K562 (cell line): ENCODE results near the gene MOB1B. TPM values are rescaled to one million over a fixed set of nuclear protein-coding genes. Genes with fewer than 3 reads are reported as not detected.
A peak's percentile ranks its signal among the peaks of the same experiment; 100 is the strongest.

Experiments used
- BRD9 ChIP-seq: fragments of 450-650 bp; IDR thresholded peaks from 2 replicates; pipeline ENCODE4 v1.6.1; 2018; ENCODE audit warnings: low read depth; ENCODE audit not compliant: partially characterized antibody
- HDAC3 ChIP-seq: fragments of 450-650 bp; IDR thresholded peaks from 2 replicates; pipeline ENCODE4 v1.6.1; 2018; ENCODE audit warnings: borderline replicate concordance, mild to moderate bottlenecking, moderate library complexity; ENCODE audit not compliant: partially characterized antibody
- HMGN3 ChIP-seq: IDR thresholded peaks from 2 replicates; pipeline ENCODE4 v1.6.1; 2011; ENCODE audit warnings: borderline replicate concordance, low read depth, mild to moderate bottlenecking, mixed read lengths, low read length; ENCODE audit not compliant: insufficient read length; ENCODE audit errors: extremely low read depth
- NBN ChIP-seq: fragments of 450-650 bp; IDR thresholded peaks from 2 replicates; pipeline ENCODE4 v1.6.1; 2016; ENCODE audit warnings: low read depth, mild to moderate bottlenecking
- NCOA6 ChIP-seq: fragments of 450-650 bp; IDR thresholded peaks from 2 replicates; pipeline ENCODE4 v1.6.1; 2017; ENCODE audit warnings: mild to moderate bottlenecking
- PTTG1 ChIP-seq: fragments of 450-650 bp; IDR thresholded peaks from 2 replicates; pipeline ENCODE4 v1.6.1; 2016; ENCODE audit warnings: low read depth, mild to moderate bottlenecking, missing genetic modification characterization, missing compliant biosample characterization
- RBM39 ChIP-seq: fragments of 200-400 bp; formaldehyde crosslinking; optimal IDR thresholded peaks from 2 replicates; pipeline ENCODE3; 2018; ENCODE audit warnings: low read depth, low read length
- RNF2 ChIP-seq: sonication (generic); IDR thresholded peaks from 2 replicates; pipeline ENCODE4 v1.6.1; 2016
- SRSF9 ChIP-seq: fragments of 200-400 bp; formaldehyde crosslinking; IDR thresholded peaks from 2 replicates; pipeline ENCODE4 v1.6.1; 2017; ENCODE audit warnings: low read depth, low read length, borderline replicate concordance
- ZNF431 ChIP-seq: sonication (generic); formaldehyde crosslinking; IDR thresholded peaks from 2 replicates; pipeline ENCODE4 v1.8.0; 2022; ENCODE audit warnings: mild to moderate bottlenecking, missing genetic modification reagents
- polyA plus RNA-seq, 8 experiments: library from polyadenylated mRNA; depleted of rRNA in 4 of 8; stranded (reverse) in 5 of 8; unstranded in 3 of 8; fragments of >200 nt; fragmentation: Nextera tagmentation in 2 of 8; fragmentation: Illumina TruSeq in 1 of 8; extraction: Ambion mirVana in 2 of 8; extraction: Trizol in 1 of 8; gene quantifications; 2 replicates each; pipeline versions ENCODE4 v1.2.1 to v1.2.3, GENCODE V29; 2011 to 2014; ENCODE audit warnings: inconsistent platforms in 1 of 8, missing spikeins in 1 of 8
- total RNA-seq, 7 experiments: library from RNA; depleted of rRNA in 6 of 7; stranded (reverse); fragments of >200 nt in 6 of 7; fragmentation: Illumina TruSeq in 2 of 7; extraction: Trizol in 2 of 7; gene quantifications; 2 replicates each; pipeline versions ENCODE4 v1.2.1 to v1.2.3, GENCODE V29; 2011 to 2021; ENCODE audit warnings: low replicate concordance in 1 of 7
- TF ChIP-seq, protein P1 (sequence below): fragments of 450-650 bp; IDR thresholded peaks from 2 replicates; pipeline ENCODE4 v1.7.1; 2018; ENCODE audit warnings: mild to moderate bottlenecking, low read depth; ENCODE audit not compliant: partially characterized antibody
- TF ChIP-seq, protein P2 (sequence below): sonication (generic); formaldehyde crosslinking; IDR thresholded peaks from 2 replicates; pipeline ENCODE4 v1.8.0; 2022; ENCODE audit warnings: mild to moderate bottlenecking, missing genetic modification reagents
- TF ChIP-seq, protein P3 (sequence below): sonication (generic); formaldehyde crosslinking; IDR thresholded peaks from 2 replicates; pipeline ENCODE4 v1.8.1; 2022; ENCODE audit warnings: missing genetic modification reagents
- TF ChIP-seq, protein P4 (sequence below): fragments of 450-650 bp; formaldehyde crosslinking; IDR thresholded peaks from 2 replicates; pipeline ENCODE4 v1.4.0; 2022; ENCODE audit warnings: missing genetic modification characterization
- TF ChIP-seq, protein P5 (sequence below): fragments of 250-450 bp; sonication (Bioruptor Pico); IDR thresholded peaks from 2 replicates; pipeline ENCODE4 v1.5.0; 2020; ENCODE audit warnings: mild to moderate bottlenecking
- TF ChIP-seq, protein P6 (sequence below): fragments of 250-450 bp; sonication (Bioruptor Pico); IDR thresholded peaks from 2 replicates; pipeline ENCODE4 v1.9.0; 2021; ENCODE audit warnings: mild to moderate bottlenecking

The MOB1B gene
- total and polyA plus RNA-seq, 9 of the 15 experiments (the other 6 are each of a cell fraction or from before 2014, with no cell fraction given), result 8.4 to 37.8 (median 19.0) TPM

DNA sequence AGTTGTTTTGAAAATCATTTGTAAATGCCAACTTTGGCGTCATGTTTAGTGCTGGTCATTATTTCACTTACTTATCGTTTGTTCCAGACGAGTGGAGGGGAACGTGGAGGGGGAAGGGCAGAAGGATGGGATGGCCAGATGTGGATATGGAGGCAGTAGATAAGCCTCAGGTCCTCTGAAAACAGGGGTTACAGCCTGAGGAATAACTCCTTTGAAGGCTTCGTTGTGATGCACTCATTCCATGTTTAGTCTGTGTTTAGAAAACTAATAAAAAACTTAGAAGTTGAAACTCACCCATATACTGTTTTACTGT, 1.1 kb downstream of the MOB1B start (continued):
- TF ChIP-seq RBM39 (peak; percentile 76), PTTG1 (tag) (peak; percentile 49; the same call in 1 of the 2 replicates), NBN (peak; percentile 98), HDAC3 (peak; percentile 99), BRD9 (peak; percentile 95), NCOA6 (peak; percentile 67; the same call in 1 of the 2 replicates), HMGN3 (peak; percentile 85), SRSF9 (no peak), ZNF431 (peak; percentile 47; the same call in 1 of the 2 replicates), RNF2 (peak; percentile 99)
- TF ChIP-seq, protein P1, sequence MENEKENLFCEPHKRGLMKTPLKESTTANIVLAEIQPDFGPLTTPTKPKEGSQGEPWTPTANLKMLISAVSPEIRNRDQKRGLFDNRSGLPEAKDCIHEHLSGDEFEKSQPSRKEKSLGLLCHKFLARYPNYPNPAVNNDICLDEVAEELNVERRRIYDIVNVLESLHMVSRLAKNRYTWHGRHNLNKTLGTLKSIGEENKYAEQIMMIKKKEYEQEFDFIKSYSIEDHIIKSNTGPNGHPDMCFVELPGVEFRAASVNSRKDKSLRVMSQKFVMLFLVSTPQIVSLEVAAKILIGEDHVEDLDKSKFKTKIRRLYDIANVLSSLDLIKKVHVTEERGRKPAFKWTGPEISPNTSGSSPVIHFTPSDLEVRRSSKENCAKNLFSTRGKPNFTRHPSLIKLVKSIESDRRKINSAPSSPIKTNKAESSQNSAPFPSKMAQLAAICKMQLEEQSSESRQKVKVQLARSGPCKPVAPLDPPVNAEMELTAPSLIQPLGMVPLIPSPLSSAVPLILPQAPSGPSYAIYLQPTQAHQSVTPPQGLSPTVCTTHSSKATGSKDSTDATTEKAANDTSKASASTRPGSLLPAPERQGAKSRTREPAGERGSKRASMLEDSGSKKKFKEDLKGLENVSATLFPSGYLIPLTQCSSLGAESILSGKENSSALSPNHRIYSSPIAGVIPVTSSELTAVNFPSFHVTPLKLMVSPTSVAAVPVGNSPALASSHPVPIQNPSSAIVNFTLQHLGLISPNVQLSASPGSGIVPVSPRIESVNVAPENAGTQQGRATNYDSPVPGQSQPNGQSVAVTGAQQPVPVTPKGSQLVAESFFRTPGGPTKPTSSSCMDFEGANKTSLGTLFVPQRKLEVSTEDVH, result peak; percentile 51
- TF ChIP-seq, protein P2, sequence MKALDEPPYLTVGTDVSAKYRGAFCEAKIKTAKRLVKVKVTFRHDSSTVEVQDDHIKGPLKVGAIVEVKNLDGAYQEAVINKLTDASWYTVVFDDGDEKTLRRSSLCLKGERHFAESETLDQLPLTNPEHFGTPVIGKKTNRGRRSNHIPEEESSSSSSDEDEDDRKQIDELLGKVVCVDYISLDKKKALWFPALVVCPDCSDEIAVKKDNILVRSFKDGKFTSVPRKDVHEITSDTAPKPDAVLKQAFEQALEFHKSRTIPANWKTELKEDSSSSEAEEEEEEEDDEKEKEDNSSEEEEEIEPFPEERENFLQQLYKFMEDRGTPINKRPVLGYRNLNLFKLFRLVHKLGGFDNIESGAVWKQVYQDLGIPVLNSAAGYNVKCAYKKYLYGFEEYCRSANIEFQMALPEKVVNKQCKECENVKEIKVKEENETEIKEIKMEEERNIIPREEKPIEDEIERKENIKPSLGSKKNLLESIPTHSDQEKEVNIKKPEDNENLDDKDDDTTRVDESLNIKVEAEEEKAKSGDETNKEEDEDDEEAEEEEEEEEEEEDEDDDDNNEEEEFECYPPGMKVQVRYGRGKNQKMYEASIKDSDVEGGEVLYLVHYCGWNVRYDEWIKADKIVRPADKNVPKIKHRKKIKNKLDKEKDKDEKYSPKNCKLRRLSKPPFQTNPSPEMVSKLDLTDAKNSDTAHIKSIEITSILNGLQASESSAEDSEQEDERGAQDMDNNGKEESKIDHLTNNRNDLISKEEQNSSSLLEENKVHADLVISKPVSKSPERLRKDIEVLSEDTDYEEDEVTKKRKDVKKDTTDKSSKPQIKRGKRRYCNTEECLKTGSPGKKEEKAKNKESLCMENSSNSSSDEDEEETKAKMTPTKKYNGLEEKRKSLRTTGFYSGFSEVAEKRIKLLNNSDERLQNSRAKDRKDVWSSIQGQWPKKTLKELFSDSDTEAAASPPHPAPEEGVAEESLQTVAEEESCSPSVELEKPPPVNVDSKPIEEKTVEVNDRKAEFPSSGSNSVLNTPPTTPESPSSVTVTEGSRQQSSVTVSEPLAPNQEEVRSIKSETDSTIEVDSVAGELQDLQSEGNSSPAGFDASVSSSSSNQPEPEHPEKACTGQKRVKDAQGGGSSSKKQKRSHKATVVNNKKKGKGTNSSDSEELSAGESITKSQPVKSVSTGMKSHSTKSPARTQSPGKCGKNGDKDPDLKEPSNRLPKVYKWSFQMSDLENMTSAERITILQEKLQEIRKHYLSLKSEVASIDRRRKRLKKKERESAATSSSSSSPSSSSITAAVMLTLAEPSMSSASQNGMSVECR (CRISPR knock-in tag), result no peak
- TF ChIP-seq, protein P3, sequence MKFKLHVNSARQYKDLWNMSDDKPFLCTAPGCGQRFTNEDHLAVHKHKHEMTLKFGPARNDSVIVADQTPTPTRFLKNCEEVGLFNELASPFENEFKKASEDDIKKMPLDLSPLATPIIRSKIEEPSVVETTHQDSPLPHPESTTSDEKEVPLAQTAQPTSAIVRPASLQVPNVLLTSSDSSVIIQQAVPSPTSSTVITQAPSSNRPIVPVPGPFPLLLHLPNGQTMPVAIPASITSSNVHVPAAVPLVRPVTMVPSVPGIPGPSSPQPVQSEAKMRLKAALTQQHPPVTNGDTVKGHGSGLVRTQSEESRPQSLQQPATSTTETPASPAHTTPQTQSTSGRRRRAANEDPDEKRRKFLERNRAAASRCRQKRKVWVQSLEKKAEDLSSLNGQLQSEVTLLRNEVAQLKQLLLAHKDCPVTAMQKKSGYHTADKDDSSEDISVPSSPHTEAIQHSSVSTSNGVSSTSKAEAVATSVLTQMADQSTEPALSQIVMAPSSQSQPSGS (CRISPR knock-in tag), result no peak
- TF ChIP-seq, protein P4, sequence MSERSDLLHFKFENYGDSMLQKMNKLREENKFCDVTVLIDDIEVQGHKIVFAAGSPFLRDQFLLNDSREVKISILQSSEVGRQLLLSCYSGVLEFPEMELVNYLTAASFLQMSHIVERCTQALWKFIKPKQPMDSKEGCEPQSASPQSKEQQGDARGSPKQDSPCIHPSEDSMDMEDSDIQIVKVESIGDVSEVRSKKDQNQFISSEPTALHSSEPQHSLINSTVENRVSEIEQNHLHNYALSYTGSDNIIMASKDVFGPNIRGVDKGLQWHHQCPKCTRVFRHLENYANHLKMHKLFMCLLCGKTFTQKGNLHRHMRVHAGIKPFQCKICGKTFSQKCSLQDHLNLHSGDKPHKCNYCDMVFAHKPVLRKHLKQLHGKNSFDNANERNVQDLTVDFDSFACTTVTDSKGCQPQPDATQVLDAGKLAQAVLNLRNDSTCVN (CRISPR knock-in tag), result peak; percentile 72; the same call in 1 of the 2 replicates
- TF ChIP-seq, protein P5, sequence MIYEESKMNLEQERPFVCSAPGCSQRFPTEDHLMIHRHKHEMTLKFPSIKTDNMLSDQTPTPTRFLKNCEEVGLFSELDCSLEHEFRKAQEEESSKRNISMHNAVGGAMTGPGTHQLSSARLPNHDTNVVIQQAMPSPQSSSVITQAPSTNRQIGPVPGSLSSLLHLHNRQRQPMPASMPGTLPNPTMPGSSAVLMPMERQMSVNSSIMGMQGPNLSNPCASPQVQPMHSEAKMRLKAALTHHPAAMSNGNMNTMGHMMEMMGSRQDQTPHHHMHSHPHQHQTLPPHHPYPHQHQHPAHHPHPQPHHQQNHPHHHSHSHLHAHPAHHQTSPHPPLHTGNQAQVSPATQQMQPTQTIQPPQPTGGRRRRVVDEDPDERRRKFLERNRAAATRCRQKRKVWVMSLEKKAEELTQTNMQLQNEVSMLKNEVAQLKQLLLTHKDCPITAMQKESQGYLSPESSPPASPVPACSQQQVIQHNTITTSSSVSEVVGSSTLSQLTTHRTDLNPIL, result no peak
- TF ChIP-seq, protein P6, sequence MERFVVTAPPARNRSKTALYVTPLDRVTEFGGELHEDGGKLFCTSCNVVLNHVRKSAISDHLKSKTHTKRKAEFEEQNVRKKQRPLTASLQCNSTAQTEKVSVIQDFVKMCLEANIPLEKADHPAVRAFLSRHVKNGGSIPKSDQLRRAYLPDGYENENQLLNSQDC (CRISPR knock-in tag), result peak; percentile 81; the same call in 1 of the 2 replicates
